C4-2B (cell line): ENCODE data around the gene PIGQ.

ENCODE experiments used
- H3K27ac ChIP-seq: fragments of 450-650 bp; 2 replicates; pipeline ENCODE4 v1.5.1; 2017
- CTCF ChIP-seq: fragments of 450-650 bp; conservative IDR thresholded peaks from 2 replicates; pipeline ENCODE4 v1.5.1; 2017; ENCODE audit warnings: mild to moderate bottlenecking
- ZFX ChIP-seq: fragments of 450-650 bp; IDR thresholded peaks from 2 replicates; pipeline ENCODE4 v1.6.1; 2017

PIGQ gene

GRCh38 chr16:616733-617586, 47.2 kb downstream of the PIGQ start:
- TF ChIP-seq ZFX (no peak), CTCF (no peak)
- peak overlapping the region; percentile 60 for H3K27ac ChIP-seq

- TF ChIP-seq ZFX (no peak), CTCF (no peak)
- H3K27ac ChIP-seq: peak overlapping the region; percentile 60
Measured at GRCh38 chr16:617855-618254, 48.1 kb downstream of the PIGQ start.

GRCh38 chr16:619476-620100, 49.8 kb downstream of the PIGQ start:
- no peak overlapping the region for H3K27ac ChIP-seq
- no peak for TF ChIP-seq ZFX
- no peak for TF ChIP-seq CTCF

GRCh38 chr16:620700-621525, 51.1 kb downstream of the PIGQ start:
- no peak overlapping the region for H3K27ac ChIP-seq

GRCh38 chr16:621526-622105, 51.8 kb downstream of the PIGQ start:
- no peak for TF ChIP-seq CTCF
- no peak for TF ChIP-seq ZFX
- no peak overlapping the region for H3K27ac ChIP-seq

More at GRCh38 chr16:620700-621525, 51.1 kb downstream of the PIGQ start:
- no peak for TF ChIP-seq CTCF
- TF ChIP-seq ZFX: no peak

GRCh38 chr16:622920-623280, 53.1 kb downstream of the PIGQ start:
- H3K27ac ChIP-seq: no peak overlapping the region
- TF ChIP-seq CTCF: no peak
- TF ChIP-seq ZFX: no peak
